HCT116 (cell line): ENCODE measurements around the gene KRTAP6-1. TPM values are rescaled to one million over a fixed set of nuclear protein-coding genes. Genes with fewer than 3 reads are reported as not detected.

Source experiments
- ATAC-seq: fragments of 200-7000 bp; cut with Tn5 transposase; 2 replicates; pipeline ENCODE4 v1.9.1; 2020; ENCODE audit warnings: mild to moderate bottlenecking, moderate library complexity
- BruUV-seq: library from RNA; stranded (reverse); fragments of 400-500 nt; replicated peaks from 2 replicates; lab custom pipeline; 2021; lab: Mats Ljungman, UMichigan
- CTCF ChIA-PET: fragments of 300-600 bp; sonication (Branson Sonifier 250); formaldehyde crosslinking; loops from one replicate; lab custom pipeline; 2021; ENCODE audit warnings: antibody characterized with exemption; lab: Charles Lee
- POLR2A ChIA-PET: fragments of 300-600, 350-600 bp; sonication (Branson Sonifier 250); formaldehyde crosslinking; loops from one replicate; lab custom pipeline; 2021; ENCODE audit warnings: antibody characterized with exemption; lab: Charles Lee
- RAD21 ChIA-PET, 2 experiments: fragments of 300-600 bp; sonication (Branson Sonifier 250); formaldehyde crosslinking; loops; one replicate each; lab custom pipeline; 2023; ENCODE audit warnings: low total read pairs in 2 of 2; ENCODE audit not compliant: uncharacterized antibody in 2 of 2, unreplicated experiment in 2 of 2, low non-redundant PET in 1 of 2; lab: Charles Lee
- DNase-seq: peaks from one replicate; pipeline ENCODE4 v3.0.0-alpha.2; 2010; ENCODE audit warnings: low read depth, low spot score
- H2AFZ ChIP-seq: fragments of 200-600 bp; shearing (Covaris generic), sonication (generic); 2 replicates; pipeline ENCODE4 v1.6.1; 2017; ENCODE audit warnings: low read depth, mixed run types, mixed read lengths, antibody characterized with exemption, low read length; ENCODE audit not compliant: poor library complexity, severe bottlenecking
- H3K27ac ChIP-seq: 2 replicates; pipeline ENCODE4 v1.5.1; 2012; ENCODE audit warnings: low read depth, low read length
- H3K27me3 ChIP-seq: fragments of 200-600 bp; sonication (generic); 2 replicates; pipeline ENCODE4 v1.6.1; 2016; ENCODE audit warnings: mixed run types, low read length, mixed read lengths; ENCODE audit not compliant: insufficient read depth
- H3K36me3 ChIP-seq, 2 experiments: fragments of 200-500 bp in 1 of 2; fragments of 200-600 bp in 1 of 2; sonication (Bioruptor generic) in 1 of 2; sonication (generic) in 1 of 2; 2 replicates each; pipeline versions ENCODE4 v1.5.1 to v1.6.1; 2014 to 2016; ENCODE audit warnings: low read length in 2 of 2, inconsistent platforms in 1 of 2, mixed read lengths in 1 of 2, mixed run types in 1 of 2; ENCODE audit not compliant: insufficient read depth in 2 of 2, control insufficient read depth in 1 of 2
- H3K4me1 ChIP-seq, 2 experiments: fragments of 200-600 bp in 1 of 2; sonication (generic) in 1 of 2; 2 replicates each; pipeline versions ENCODE4 v1.5.1 to v1.6.1; 2012 to 2017; ENCODE audit warnings: low read length in 2 of 2, inconsistent platforms in 1 of 2, mild to moderate bottlenecking in 1 of 2, mixed read lengths in 1 of 2, mixed run types in 1 of 2, moderate library complexity in 1 of 2; ENCODE audit not compliant: insufficient read depth in 2 of 2, control insufficient read depth in 1 of 2
- H3K4me2 ChIP-seq: fragments of 200-600 bp; sonication (generic); 2 replicates; pipeline ENCODE4 v1.6.1; 2017; ENCODE audit warnings: mixed run types, low read length, mixed read lengths
- H3K4me3 ChIP-seq, 2 experiments: fragments of 200-600 bp in 1 of 2; sonication (generic) in 1 of 2; replicated peaks in 1 of 2; 2 replicates each; pipeline ENCODE4 v1.5.1; 2011 to 2016; ENCODE audit warnings: low read length in 2 of 2, control low read depth in 1 of 2, low read depth in 1 of 2, mild to moderate bottlenecking in 1 of 2, mixed read lengths in 1 of 2, mixed run types in 1 of 2
- H3K79me2 ChIP-seq: fragments of 200-600 bp; sonication (generic); 2 replicates; pipeline ENCODE4 v1.6.1; 2017; ENCODE audit warnings: mild to moderate bottlenecking, mixed run types, low read length, moderate library complexity, mixed read lengths; ENCODE audit not compliant: insufficient read depth
- H3K9ac ChIP-seq: fragments of 200-600 bp; sonication (generic); 2 replicates; pipeline ENCODE4 v1.6.1; 2016; ENCODE audit warnings: low read length, mixed read lengths
- H3K9me2 ChIP-seq: fragments of 200-600 bp; sonication (generic), shearing (Covaris generic); 2 replicates; pipeline ENCODE4 v1.6.1; 2017; ENCODE audit warnings: mixed run types, mild to moderate bottlenecking, moderate library complexity; ENCODE audit not compliant: insufficient read depth
- H3K9me3 ChIP-seq, 2 experiments: fragments of 200-500 bp in 1 of 2; fragments of 200-600 bp in 1 of 2; sonication (Bioruptor generic) in 1 of 2; sonication (generic) in 1 of 2; 2 replicates each; pipeline ENCODE4 v1.6.1; 2014 to 2017; ENCODE audit warnings: low read length in 2 of 2, mixed read lengths in 2 of 2, inconsistent platforms in 1 of 2, low read depth in 1 of 2, mild to moderate bottlenecking in 1 of 2, mixed run types in 1 of 2, moderate library complexity in 1 of 2; ENCODE audit not compliant: control insufficient read depth in 1 of 2, insufficient read depth in 1 of 2
- H4K20me1 ChIP-seq: fragments of 200-600 bp; sonication (generic), shearing (Covaris generic); 2 replicates; pipeline ENCODE4 v1.6.1; 2017; ENCODE audit warnings: mixed run types, mild to moderate bottlenecking, moderate library complexity; ENCODE audit not compliant: insufficient read depth
- ATF3 ChIP-seq: IDR thresholded peaks from 2 replicates; pipeline ENCODE4 v1.6.1; 2012
- CBX3 ChIP-seq: IDR thresholded peaks from 2 replicates; pipeline ENCODE4 v1.6.1; 2012; ENCODE audit warnings: low read depth
- CEBPB ChIP-seq: IDR thresholded peaks from 2 replicates; pipeline ENCODE4 v1.6.1; 2012; ENCODE audit warnings: low read depth
- CTCF ChIP-seq, 3 experiments: fragments of 200-600 bp in 1 of 3; sonication (generic) in 1 of 3; IDR thresholded peaks in 2 of 3; conservative IDR thresholded peaks in 1 of 3; 2 replicates each; pipeline ENCODE4 v1.5.1; 2012 to 2017; ENCODE audit warnings: low read depth in 2 of 3, low read length in 2 of 3, antibody characterized with exemption in 1 of 3, borderline replicate concordance in 1 of 3, control low read depth in 1 of 3, mild to moderate bottlenecking in 1 of 3, mixed read lengths in 1 of 3, mixed run types in 1 of 3, moderate library complexity in 1 of 3; ENCODE audit not compliant: insufficient read depth in 1 of 3
- ELF1 ChIP-seq: IDR thresholded peaks from 2 replicates; pipeline ENCODE4 v1.6.1; 2012; ENCODE audit warnings: low read depth, borderline replicate concordance
- EZH2 ChIP-seq: fragments of 200-600 bp; sonication (generic); IDR thresholded peaks from 2 replicates; pipeline ENCODE4 v1.6.1; 2017; ENCODE audit warnings: antibody characterized with exemption, mixed run types
- EZH2phosphoT487 ChIP-seq: fragments of 200-600 bp; IDR thresholded peaks from 2 replicates; pipeline ENCODE4 v1.6.1; 2018; ENCODE audit warnings: antibody characterized with exemption, borderline replicate concordance
- POLR2A ChIP-seq: IDR thresholded peaks from 2 replicates; pipeline ENCODE4 v1.7.0; 2011; ENCODE audit warnings: borderline replicate concordance; ENCODE audit not compliant: insufficient read depth, insufficient read length; ENCODE audit errors: extremely low read depth
- POLR2AphosphoS5 ChIP-seq: IDR thresholded peaks from 2 replicates; pipeline ENCODE4 v1.6.1; 2011; ENCODE audit warnings: mild to moderate bottlenecking, low read depth, low read length, moderate library complexity
- SIN3A ChIP-seq: IDR thresholded peaks from 2 replicates; pipeline ENCODE4 v1.6.1; 2012; ENCODE audit warnings: low read depth
- SP1 ChIP-seq: IDR thresholded peaks from 2 replicates; pipeline ENCODE4 v1.6.1; 2012; ENCODE audit warnings: low read depth
- SRF ChIP-seq: IDR thresholded peaks from 2 replicates; pipeline ENCODE4 v1.6.1; 2012; ENCODE audit warnings: low read depth
- TCF7L2 ChIP-seq: IDR thresholded peaks from 2 replicates; pipeline ENCODE4 v1.7.0; 2011; ENCODE audit warnings: borderline replicate concordance, inconsistent platforms; ENCODE audit not compliant: insufficient read depth, insufficient read length; ENCODE audit errors: extremely low read depth
- YY1 ChIP-seq: IDR thresholded peaks from 2 replicates; pipeline ENCODE4 v1.6.1; 2011; ENCODE audit warnings: low read length, low read depth, moderate library complexity, mild to moderate bottlenecking; ENCODE audit not compliant: insufficient replicate concordance; ENCODE audit errors: extremely low read depth
- intact Hi-C: fragments of 100-400 bp; cut with micrococcal nuclease; formaldehyde crosslinking; loops from 2 replicates; pipeline ENCODE4 v1.10.0; 2022
- total RNA-seq: library from RNA; stranded (reverse); gene quantifications from one replicate; pipeline ENCODE4 v1.2.1, GENCODE V29; 2021; ENCODE audit not compliant: unreplicated experiment
- TF ChIP-seq, protein P1 (sequence below): IDR thresholded peaks from 2 replicates; pipeline ENCODE4 v1.6.1; 2012
- TF ChIP-seq, protein P2 (sequence below): IDR thresholded peaks from 2 replicates; pipeline ENCODE4 v1.6.1; 2011; ENCODE audit warnings: mild to moderate bottlenecking, low read length, moderate library complexity; ENCODE audit not compliant: insufficient replicate concordance; ENCODE audit errors: extremely low read depth

Gene KRTAP6-1
- total RNA-seq, 1 experiment from 2014 or later = not detected

- Histone ChIP-seq H3K79me2 (no peaks in the 10 kb centered on the region), H3K27ac (no peak overlapping the region), H3K9me2 (no peaks in the 10 kb centered on the region), H3K36me3 (no peaks in the 10 kb centered on the region), H3K9me3 (peaks cover 22 to 29% of the 10 kb centered on the region in 2 experiments; a peak in 3 of 4 replicates), H3K9ac (no peak overlapping the region), H3K4me1 (no peaks in the 10 kb centered on the region), H4K20me1 (no peaks in the 10 kb centered on the region), H3K27me3 (no peaks in the 10 kb centered on the region), H3K4me3 (no peak overlapping the region), H2AFZ (no peak overlapping the region), H3K4me2 (no peak overlapping the region)
- intact Hi-C loops = no loop called here
- ChIA-PET POLR2A (no interaction called here), RAD21 (no interaction called here), CTCF (no interaction called here)
- ATAC-seq (no peak), DNase-seq (no peak)
- no TSS peak for BruUV-seq
- no peak for TF ChIP-seq EZH2phosphoT487
- TF ChIP-seq CEBPB = no peak
- no peak for TF ChIP-seq EZH2
- TF ChIP-seq TCF7L2 = no peak
- no peak for TF ChIP-seq SRF
- TF ChIP-seq CBX3 = no peak
Observed at GRCh38 chr21:30577766-30578165, 36.0 kb downstream of the KRTAP6-1 start.

DNA sequence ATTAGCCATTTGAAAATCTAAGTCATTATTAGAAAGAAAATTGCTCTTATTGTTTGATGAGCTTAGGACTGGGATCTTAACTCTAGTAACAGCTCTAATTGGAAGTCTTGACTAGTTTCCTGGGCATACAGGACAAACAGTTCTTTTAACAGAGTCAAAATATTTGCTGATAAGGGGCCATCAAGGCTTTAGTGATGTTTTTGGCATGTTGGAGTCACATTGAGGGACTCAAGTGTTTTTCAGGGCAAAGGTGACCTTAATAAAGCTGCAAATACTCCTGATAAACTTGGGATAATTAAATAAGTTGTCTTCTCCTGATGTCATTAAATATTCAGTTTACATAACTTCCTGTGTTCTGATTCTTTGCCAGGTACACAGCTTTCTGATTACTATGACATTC lies 46.1 kb downstream of the KRTAP6-1 start:
- Histone ChIP-seq H4K20me1 (no peaks in the 10 kb centered on the region), H3K79me2 (no peaks in the 10 kb centered on the region), H3K36me3 (no peaks in the 10 kb centered on the region), H3K27me3 (no peaks in the 10 kb centered on the region), H3K9ac (no peak overlapping the region), H3K9me2 (no peaks in the 10 kb centered on the region), H3K4me3 (no peak overlapping the region), H2AFZ (no peak overlapping the region), H3K4me2 (no peak overlapping the region), H3K4me1 (no peaks in the 10 kb centered on the region), H3K9me3 (peaks cover 4 to 26% of the 10 kb centered on the region in 2 experiments; a peak in 3 of 4 replicates), H3K27ac (no peak overlapping the region)
- ChIA-PET CTCF (no interaction called here), RAD21 (no interaction called here), POLR2A (no interaction called here)
- TF ChIP-seq POLR2A (no peak), SIN3A (no peak), POLR2AphosphoS5 (no peak), ATF3 (no peak), CTCF (IDR thresholded peaks at IDR 0.05 in 2 of 3, conservative IDR thresholded peaks at IDR 0.05 in 1 of 3; ENCODE audit: borderline replicate concordance in 1 of 3, insufficient read depth in 1 of 3, low read depth in 2 of 3, low read length in 2 of 3) (no peak), CBX3 (no peak), YY1 (no peak), SP1 (no peak), TCF7L2 (no peak), EZH2phosphoT487 (no peak), ELF1 (no peak)
- TF ChIP-seq, protein P1, sequence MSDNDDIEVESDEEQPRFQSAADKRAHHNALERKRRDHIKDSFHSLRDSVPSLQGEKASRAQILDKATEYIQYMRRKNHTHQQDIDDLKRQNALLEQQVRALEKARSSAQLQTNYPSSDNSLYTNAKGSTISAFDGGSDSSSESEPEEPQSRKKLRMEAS = no peak
- TF ChIP-seq, protein P2, sequence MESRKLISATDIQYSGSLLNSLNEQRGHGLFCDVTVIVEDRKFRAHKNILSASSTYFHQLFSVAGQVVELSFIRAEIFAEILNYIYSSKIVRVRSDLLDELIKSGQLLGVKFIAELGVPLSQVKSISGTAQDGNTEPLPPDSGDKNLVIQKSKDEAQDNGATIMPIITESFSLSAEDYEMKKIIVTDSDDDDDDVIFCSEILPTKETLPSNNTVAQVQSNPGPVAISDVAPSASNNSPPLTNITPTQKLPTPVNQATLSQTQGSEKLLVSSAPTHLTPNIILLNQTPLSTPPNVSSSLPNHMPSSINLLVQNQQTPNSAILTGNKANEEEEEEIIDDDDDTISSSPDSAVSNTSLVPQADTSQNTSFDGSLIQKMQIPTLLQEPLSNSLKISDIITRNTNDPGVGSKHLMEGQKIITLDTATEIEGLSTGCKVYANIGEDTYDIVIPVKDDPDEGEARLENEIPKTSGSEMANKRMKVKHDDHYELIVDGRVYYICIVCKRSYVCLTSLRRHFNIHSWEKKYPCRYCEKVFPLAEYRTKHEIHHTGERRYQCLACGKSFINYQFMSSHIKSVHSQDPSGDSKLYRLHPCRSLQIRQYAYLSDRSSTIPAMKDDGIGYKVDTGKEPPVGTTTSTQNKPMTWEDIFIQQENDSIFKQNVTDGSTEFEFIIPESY = no peak
- intact Hi-C loops = no loop called here
- DNase-seq (no peak), ATAC-seq (no peak)
- no TSS peak for BruUV-seq
